K562 (cell line): ENCODE data around the gene PHTF1. TPM values are rescaled to one million over a fixed set of nuclear protein-coding genes. Genes with fewer than 3 reads are reported as not detected.

Source experiments
- ATAC-seq: fragments of 200-7000 bp; cut with Tn5 transposase; 3 replicates; pipeline ENCODE4 v1.9.1; 2020; ENCODE audit warnings: moderate library complexity
- BruUV-seq: library from RNA; stranded (reverse); fragments of 400-500 nt; replicated peaks from 2 replicates; lab custom pipeline; 2021; lab: Mats Ljungman, UMichigan
- CTCF ChIA-PET: fragments of 300-600 bp; formaldehyde crosslinking; extraction: SDS; loops from one replicate; lab custom pipeline; 2021; ENCODE audit warnings: low intra/inter-chr PET ratio; lab: Yijun Ruan, JAX
- POLR2A ChIA-PET: fragments of 300-600, 350-650 bp; sonication (Branson Sonifier 250); formaldehyde crosslinking; extraction: SDS; loops from one replicate; lab custom pipeline; 2021; ENCODE audit warnings: antibody characterized with exemption, inconsistent platforms; lab: Yijun Ruan, JAX
- DNase-seq, 4 experiments: peaks; one replicate each; pipeline versions ENCODE4 v3.0.0 to v3.0.0-alpha.2; 2011 to 2018; ENCODE audit warnings: low spot score in 3 of 4, mixed read lengths in 3 of 4; ENCODE audit errors: extremely low read depth in 1 of 4
- FAIRE-seq: peaks from 2 replicates; lab custom pipeline; 2011; peaks lifted over from hg19 to GRCh38; lab: Jason Lieb, UNC
- H2AFZ ChIP-seq: 2 replicates; pipeline ENCODE4 v1.6.0; 2011; ENCODE audit warnings: low read depth, low read length, control low read depth, inconsistent platforms
- H3K27ac ChIP-seq: fragments of 200-600 bp; 3 replicates; pipeline ENCODE4 v1.8.0; 2011; ENCODE audit warnings: low read depth, mild to moderate bottlenecking, control low read depth, inconsistent platforms, low read length, moderate library complexity, mixed read lengths; ENCODE audit errors: extremely low read depth
- H3K27me3 ChIP-seq, 2 experiments: fragments of 300-600 bp in 1 of 2; 2 replicates in 1 of 2; 3 replicates in 1 of 2; pipeline versions ENCODE4 v1.6.0 to v1.8.0; 2011; ENCODE audit warnings: inconsistent platforms in 2 of 2, low read length in 2 of 2, mild to moderate bottlenecking in 1 of 2, mixed read lengths in 1 of 2, moderate library complexity in 1 of 2; ENCODE audit not compliant: control insufficient read depth in 2 of 2, insufficient read depth in 2 of 2
- H3K36me3 ChIP-seq: fragments of 300-600 bp; 3 replicates; pipeline ENCODE4 v1.8.0; 2011; ENCODE audit warnings: mild to moderate bottlenecking, low read length, inconsistent platforms; ENCODE audit not compliant: control insufficient read depth, insufficient read depth
- H3K4me1 ChIP-seq, 2 experiments: fragments of 200-600 bp in 1 of 2; replicated peaks in 1 of 2; 2 replicates in 1 of 2; 3 replicates in 1 of 2; pipeline versions ENCODE4 v1.5.1 to v1.8.0; 2011; ENCODE audit warnings: inconsistent platforms in 2 of 2, low read length in 2 of 2, mild to moderate bottlenecking in 1 of 2, mixed read lengths in 1 of 2, moderate library complexity in 1 of 2; ENCODE audit not compliant: control insufficient read depth in 2 of 2, insufficient read depth in 2 of 2
- H3K4me2 ChIP-seq: 2 replicates; pipeline ENCODE4 v1.6.1; 2011; ENCODE audit warnings: low read length, control low read depth, inconsistent platforms, mixed read lengths; ENCODE audit not compliant: insufficient read depth
- H3K4me3 ChIP-seq: fragments of 200-600 bp; sonication (generic), shearing (Covaris generic); 2 replicates; pipeline ENCODE4 v1.5.1; 2016; ENCODE audit warnings: control low read depth, inconsistent platforms
- H3K79me2 ChIP-seq: fragments of 200-600 bp; 3 replicates; pipeline ENCODE4 v1.8.0; 2011; ENCODE audit warnings: low read length, inconsistent platforms; ENCODE audit not compliant: control insufficient read depth, insufficient read depth
- H3K9ac ChIP-seq, 2 experiments: 2 replicates each; pipeline versions ENCODE4 v1.6.0 to v1.6.1; 2011; ENCODE audit warnings: low read depth in 2 of 2, low read length in 2 of 2, control low read depth in 1 of 2, inconsistent platforms in 1 of 2, mild to moderate bottlenecking in 1 of 2, mixed read lengths in 1 of 2; ENCODE audit not compliant: insufficient read depth in 1 of 2
- H3K9me1 ChIP-seq: one replicate; pipeline ENCODE4 v1.6.0; 2011; ENCODE audit warnings: inconsistent platforms, mild to moderate bottlenecking, low read length, moderate library complexity; ENCODE audit not compliant: control insufficient read depth, insufficient read depth
- H3K9me3 ChIP-seq: replicated peaks from 2 replicates; pipeline ENCODE4 v1.5.1; 2011; ENCODE audit warnings: low read depth, low read length, inconsistent platforms; ENCODE audit not compliant: control insufficient read depth, insufficient read depth
- H4K20me1 ChIP-seq: replicated peaks from 2 replicates; pipeline ENCODE4 v1.6.1; 2011; ENCODE audit warnings: low read length, inconsistent platforms, mixed read lengths; ENCODE audit not compliant: control insufficient read depth, insufficient read depth
- ARNT ChIP-seq, 2 experiments: fragments of 450-650 bp; IDR thresholded peaks; 2 replicates each; pipeline ENCODE4 v1.6.1; 2016; ENCODE audit warnings: mild to moderate bottlenecking in 1 of 2
- CBX8 ChIP-seq: fragments of 200-600 bp; sonication (generic); IDR thresholded peaks from 2 replicates; pipeline ENCODE4 v1.6.1; 2012; ENCODE audit warnings: borderline replicate concordance, mixed run types, low read depth, mild to moderate bottlenecking, moderate library complexity, mixed read lengths, low read length, control low read depth, inconsistent platforms; ENCODE audit not compliant: poor library complexity, severe bottlenecking; ENCODE audit errors: extremely low read depth
- DACH1 ChIP-seq: fragments of 450-650 bp; IDR thresholded peaks from 2 replicates; pipeline ENCODE4 v1.6.1; 2018; ENCODE audit not compliant: partially characterized antibody
- E2F3 ChIP-seq: fragments of 250-450 bp; sonication (Bioruptor Pico); IDR thresholded peaks from 2 replicates; pipeline ENCODE4 v1.4.0; 2020; ENCODE audit warnings: mild to moderate bottlenecking
- HNRNPLL ChIP-seq: fragments of 200-400 bp; formaldehyde crosslinking; IDR thresholded peaks from 2 replicates; pipeline ENCODE4 v1.6.1; 2017; ENCODE audit warnings: low read length, low read depth, mild to moderate bottlenecking; ENCODE audit not compliant: poor library complexity, severe bottlenecking
- TCF7L2 ChIP-seq: fragments of 150-350 bp; IDR thresholded peaks from 2 replicates; pipeline ENCODE4 v1.6.1; 2016; ENCODE audit warnings: low read depth, mild to moderate bottlenecking, low read length, moderate library complexity
- ZFP1 ChIP-seq: fragments of 450-650 bp; formaldehyde crosslinking; IDR thresholded peaks from 2 replicates; pipeline ENCODE4 v1.4.0; 2020; ENCODE audit warnings: mild to moderate bottlenecking, mixed read lengths
- ZKSCAN8 ChIP-seq: fragments of 200-800 bp; sonication (Bioruptor generic); IDR thresholded peaks from 2 replicates; pipeline ENCODE4 v1.6.1; 2016; ENCODE audit warnings: missing genetic modification characterization, missing compliant biosample characterization
- ZNF384 ChIP-seq: IDR thresholded peaks from 2 replicates; pipeline ENCODE4 v1.6.1; 2012; ENCODE audit warnings: low read depth, low read length, improper control_type of control experiment
- ZNF644 ChIP-seq: fragments of 200-800 bp; sonication (Bioruptor generic); IDR thresholded peaks from 2 replicates; pipeline ENCODE4 v1.6.1; 2016; ENCODE audit warnings: low read depth, missing genetic modification characterization, missing compliant biosample characterization
- WGBS: fragments of 100-300 bp; shearing (Covaris generic); methylation state at CpG from one replicate; pipeline ENCODE4 v1.1.6; 2016; ENCODE audit warnings: low coverage, mixed read lengths; ENCODE audit not compliant: insufficient coverage; ENCODE audit errors: missing lambda C conversion rate; 5-methylcytosine and 5-hydroxymethylcytosine counted together
- in situ Hi-C: fragments of 300-500 bp; cut with MboI; formaldehyde crosslinking; loops from 4 replicates; pipeline ENCODE4 v1.15.0; 2018; ENCODE audit warnings: inconsistent platforms, mixed read lengths
- intact Hi-C: fragments of 100-400 bp; cut with micrococcal nuclease; formaldehyde crosslinking; loops from 2 replicates; pipeline ENCODE4 v1.14.2; 2022
- polyA plus RNA-seq, 8 experiments: library from polyadenylated mRNA; depleted of rRNA in 4 of 8; stranded (reverse) in 5 of 8; unstranded in 3 of 8; fragments of >200 nt; fragmentation: Nextera tagmentation in 2 of 8; fragmentation: Illumina TruSeq in 1 of 8; extraction: Ambion mirVana in 2 of 8; extraction: Trizol in 1 of 8; gene quantifications; 2 replicates each; pipeline versions ENCODE4 v1.2.1 to v1.2.3, GENCODE V29; 2011 to 2014; ENCODE audit warnings: inconsistent platforms in 1 of 8, missing spikeins in 1 of 8
- total RNA-seq, 7 experiments: library from RNA; depleted of rRNA in 6 of 7; stranded (reverse); fragments of >200 nt in 6 of 7; fragmentation: Illumina TruSeq in 2 of 7; extraction: Trizol in 2 of 7; gene quantifications; 2 replicates each; pipeline versions ENCODE4 v1.2.1 to v1.2.3, GENCODE V29; 2011 to 2021; ENCODE audit warnings: low replicate concordance in 1 of 7
- TF ChIP-seq, protein P1 (sequence below): sonication (generic); formaldehyde crosslinking; IDR thresholded peaks from 2 replicates; pipeline ENCODE4 v1.9.0; 2022; ENCODE audit warnings: mild to moderate bottlenecking, missing genetic modification reagents
- TF ChIP-seq, protein P2 (sequence below): fragments of 450-650 bp; IDR thresholded peaks from 2 replicates; pipeline ENCODE4 v1.6.1; 2016; ENCODE audit warnings: missing biosample characterization, missing genetic modification characterization
- TF ChIP-seq, protein P3 (sequence below): fragments of 450-650 bp; IDR thresholded peaks from 2 replicates; pipeline ENCODE4 v1.6.1; 2018; ENCODE audit warnings: mild to moderate bottlenecking, low read depth; ENCODE audit not compliant: partially characterized antibody
- TF ChIP-seq, protein P4 (sequence below): sonication (generic); formaldehyde crosslinking; IDR thresholded peaks from 2 replicates; pipeline ENCODE4 v1.8.1; 2022; ENCODE audit warnings: missing genetic modification reagents
- TF ChIP-seq, protein P5 (sequence below): sonication (generic); formaldehyde crosslinking; IDR thresholded peaks from 2 replicates; pipeline ENCODE4 v1.9.0; 2022; ENCODE audit warnings: mild to moderate bottlenecking, missing genetic modification reagents

PHTF1 gene
- total and polyA plus RNA-seq, 9 of the 15 experiments (the other 6 are each of a cell fraction or from before 2014, with no cell fraction given): 8.4 to 36.2 (median 23.0) TPM

DNA sequence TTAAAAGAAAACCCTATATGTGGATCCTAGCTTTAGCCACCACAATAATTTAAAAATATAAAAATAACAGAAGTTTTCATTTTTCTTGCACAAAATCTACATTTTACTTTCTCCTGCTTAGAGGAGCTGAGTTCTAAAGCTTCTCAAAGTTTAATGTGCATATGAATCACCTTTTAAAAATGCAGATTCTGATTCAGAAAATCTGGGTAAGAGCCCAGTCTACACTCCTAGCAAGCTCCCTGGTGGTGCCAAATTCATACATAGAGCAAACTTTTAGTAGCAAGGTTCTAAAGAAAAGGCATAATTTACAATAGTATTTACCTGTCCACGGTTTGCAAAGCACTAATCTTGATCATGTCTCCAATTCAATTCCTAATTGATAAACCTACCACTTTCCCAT is 33.7 kb upstream of the PHTF1 start:
- BruUV-seq: no TSS peak
- ChIA-PET CTCF (no interaction called here), POLR2A (interaction anchor here (0.6 to 2.2 kb wide), 5 partner anchors 8 to 147 kb away, joined by 3 to 6 read pairs (median 3); no protein-coding TSS in a partner anchor)
- FAIRE-seq: no peak
- ATAC-seq: no peak
- H3K4me3 ChIP-seq: no peak overlapping the region
- no peaks in the 10 kb centered on the region for H3K9me3 ChIP-seq
- H3K36me3 ChIP-seq: peaks cover 56% of the 10 kb centered on the region
- intact Hi-C loops: no loop called here
- H3K4me1 ChIP-seq: no peaks in the 10 kb centered on the region
- DNase-seq: no peak
- no peaks in the 10 kb centered on the region for H3K27me3 ChIP-seq
- no peak overlapping the region for H2AFZ ChIP-seq
- WGBS: 15% methylated on average over 1 of the region's 1 CpG
- H3K9ac ChIP-seq: no peak overlapping the region
- no peaks in the 10 kb centered on the region; the same call in 1 of the 2 replicates for H4K20me1 ChIP-seq
- H3K79me2 ChIP-seq: peaks cover 88% of the 10 kb centered on the region
- H3K27ac ChIP-seq: no peak overlapping the region
- no peak for TF ChIP-seq ZKSCAN8 (CRISPR knock-in tag)
- no peak for TF ChIP-seq E2F3 (CRISPR knock-in tag)
- no peak for TF ChIP-seq TCF7L2
- TF ChIP-seq, protein P1, sequence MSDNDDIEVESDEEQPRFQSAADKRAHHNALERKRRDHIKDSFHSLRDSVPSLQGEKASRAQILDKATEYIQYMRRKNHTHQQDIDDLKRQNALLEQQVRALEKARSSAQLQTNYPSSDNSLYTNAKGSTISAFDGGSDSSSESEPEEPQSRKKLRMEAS: no peak
- TF ChIP-seq ZNF384: no peak
- TF ChIP-seq, protein P2, sequence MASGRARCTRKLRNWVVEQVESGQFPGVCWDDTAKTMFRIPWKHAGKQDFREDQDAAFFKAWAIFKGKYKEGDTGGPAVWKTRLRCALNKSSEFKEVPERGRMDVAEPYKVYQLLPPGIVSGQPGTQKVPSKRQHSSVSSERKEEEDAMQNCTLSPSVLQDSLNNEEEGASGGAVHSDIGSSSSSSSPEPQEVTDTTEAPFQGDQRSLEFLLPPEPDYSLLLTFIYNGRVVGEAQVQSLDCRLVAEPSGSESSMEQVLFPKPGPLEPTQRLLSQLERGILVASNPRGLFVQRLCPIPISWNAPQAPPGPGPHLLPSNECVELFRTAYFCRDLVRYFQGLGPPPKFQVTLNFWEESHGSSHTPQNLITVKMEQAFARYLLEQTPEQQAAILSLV (tag): no peak
- TF ChIP-seq ZNF644 (tag): no peak
- TF ChIP-seq ARNT (IDR thresholded peaks at IDR 0.05): no peak
- no peak for TF ChIP-seq ZFP1 (CRISPR knock-in tag)
- no peak for TF ChIP-seq HNRNPLL
- TF ChIP-seq, protein P3, sequence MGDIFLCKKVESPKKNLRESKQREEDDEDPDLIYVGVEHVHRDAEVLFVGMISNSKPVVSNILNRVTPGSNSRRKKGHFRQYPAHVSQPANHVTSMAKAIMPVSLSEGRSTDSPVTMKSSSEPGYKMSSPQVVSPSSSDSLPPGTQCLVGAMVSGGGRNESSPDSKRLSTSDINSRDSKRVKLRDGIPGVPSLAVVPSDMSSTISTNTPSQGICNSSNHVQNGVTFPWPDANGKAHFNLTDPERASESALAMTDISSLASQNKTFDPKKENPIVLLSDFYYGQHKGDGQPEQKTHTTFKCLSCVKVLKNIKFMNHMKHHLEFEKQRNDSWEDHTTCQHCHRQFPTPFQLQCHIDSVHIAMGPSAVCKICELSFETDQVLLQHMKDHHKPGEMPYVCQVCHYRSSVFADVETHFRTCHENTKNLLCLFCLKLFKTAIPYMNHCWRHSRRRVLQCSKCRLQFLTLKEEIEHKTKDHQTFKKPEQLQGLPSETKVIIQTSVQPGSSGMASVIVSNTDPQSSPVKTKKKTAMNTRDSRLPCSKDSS: no peak
- TF ChIP-seq, protein P4, sequence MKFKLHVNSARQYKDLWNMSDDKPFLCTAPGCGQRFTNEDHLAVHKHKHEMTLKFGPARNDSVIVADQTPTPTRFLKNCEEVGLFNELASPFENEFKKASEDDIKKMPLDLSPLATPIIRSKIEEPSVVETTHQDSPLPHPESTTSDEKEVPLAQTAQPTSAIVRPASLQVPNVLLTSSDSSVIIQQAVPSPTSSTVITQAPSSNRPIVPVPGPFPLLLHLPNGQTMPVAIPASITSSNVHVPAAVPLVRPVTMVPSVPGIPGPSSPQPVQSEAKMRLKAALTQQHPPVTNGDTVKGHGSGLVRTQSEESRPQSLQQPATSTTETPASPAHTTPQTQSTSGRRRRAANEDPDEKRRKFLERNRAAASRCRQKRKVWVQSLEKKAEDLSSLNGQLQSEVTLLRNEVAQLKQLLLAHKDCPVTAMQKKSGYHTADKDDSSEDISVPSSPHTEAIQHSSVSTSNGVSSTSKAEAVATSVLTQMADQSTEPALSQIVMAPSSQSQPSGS (CRISPR knock-in tag): no peak
- TF ChIP-seq, protein P5, sequence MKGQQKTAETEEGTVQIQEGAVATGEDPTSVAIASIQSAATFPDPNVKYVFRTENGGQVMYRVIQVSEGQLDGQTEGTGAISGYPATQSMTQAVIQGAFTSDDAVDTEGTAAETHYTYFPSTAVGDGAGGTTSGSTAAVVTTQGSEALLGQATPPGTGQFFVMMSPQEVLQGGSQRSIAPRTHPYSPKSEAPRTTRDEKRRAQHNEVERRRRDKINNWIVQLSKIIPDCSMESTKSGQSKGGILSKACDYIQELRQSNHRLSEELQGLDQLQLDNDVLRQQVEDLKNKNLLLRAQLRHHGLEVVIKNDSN (CRISPR knock-in tag): no peak
- TF ChIP-seq CBX8: no peak
- no peak for TF ChIP-seq DACH1
- TF ChIP-seq, all 486 proteins: peak for 0
- H3K4me2 ChIP-seq: no peak overlapping the region
- H3K9me1 ChIP-seq: no peaks in the 10 kb centered on the region
- in situ Hi-C loops: no loop called here
